OCI-LY1 (cell line): ENCODE results near the gene DMAC2L.

Source experiments
- H2AFZ ChIP-seq: fragments of 200-600 bp; sonication (generic), shearing (Covaris generic); 2 replicates; pipeline ENCODE4 v1.6.0; 2014; ENCODE audit warnings: antibody characterized with exemption, mild to moderate bottlenecking, low read length
- H3F3A ChIP-seq: fragments of 200-600 bp; sonication (generic), shearing (Covaris generic); 2 replicates; pipeline ENCODE4 v1.6.0; 2014; ENCODE audit warnings: mild to moderate bottlenecking, antibody characterized with exemption, low read length, moderate library complexity; ENCODE audit not compliant: insufficient read depth
- H3K27ac ChIP-seq: fragments of 200-600 bp; sonication (generic); 2 replicates; pipeline ENCODE4 v1.5.1; 2014; ENCODE audit warnings: low read length, mixed run types, mild to moderate bottlenecking, low read depth; ENCODE audit not compliant: poor library complexity, severe bottlenecking
- H3K27me3 ChIP-seq: fragments of 200-600 bp; sonication (generic); 2 replicates; pipeline ENCODE4 v1.6.0; 2014; ENCODE audit warnings: antibody characterized with exemption, mild to moderate bottlenecking, low read length, moderate library complexity; ENCODE audit not compliant: insufficient read depth
- H3K36me3 ChIP-seq: fragments of 200-600 bp; sonication (generic); 2 replicates; pipeline ENCODE4 v1.6.1; 2014; ENCODE audit warnings: mild to moderate bottlenecking, antibody characterized with exemption, low read length, moderate library complexity, mixed read lengths; ENCODE audit not compliant: insufficient read depth
- H3K4me1 ChIP-seq: fragments of 200-600 bp; sonication (generic); 2 replicates; pipeline ENCODE4 v1.5.1; 2014; ENCODE audit warnings: mild to moderate bottlenecking, low read length, moderate library complexity; ENCODE audit not compliant: insufficient read depth, severe bottlenecking
- H3K4me2 ChIP-seq: fragments of 200-600 bp; sonication (generic), shearing (Covaris generic); 2 replicates; pipeline ENCODE4 v1.6.1; 2014; ENCODE audit warnings: low read length
- H3K4me3 ChIP-seq: fragments of 200-600 bp; sonication (generic); 2 replicates; pipeline ENCODE4 v1.5.1; 2014; ENCODE audit warnings: low read length, low read depth, mild to moderate bottlenecking, mixed read lengths; ENCODE audit not compliant: poor library complexity, severe bottlenecking
- H3K79me2 ChIP-seq: fragments of 200-600 bp; shearing (Covaris generic); 2 replicates; pipeline ENCODE4 v1.6.1; 2016; ENCODE audit warnings: mixed run types, low read length, mixed read lengths; ENCODE audit not compliant: insufficient read depth
- H3K9ac ChIP-seq: fragments of 200-600 bp; sonication (generic), shearing (Covaris generic); 2 replicates; pipeline ENCODE4 v1.6.1; 2014; ENCODE audit warnings: mild to moderate bottlenecking, low read length, mixed read lengths
- H3K9me2 ChIP-seq: fragments of 200-600 bp; sonication (generic), shearing (Covaris generic); 2 replicates; pipeline ENCODE4 v1.6.1; 2014; ENCODE audit warnings: low read depth, mild to moderate bottlenecking, low read length, mixed read lengths
- H3K9me3 ChIP-seq: fragments of 200-600 bp; shearing (Covaris generic); 2 replicates; pipeline ENCODE4 v1.6.1; 2014; ENCODE audit warnings: low read length, mixed read lengths
- H4K20me1 ChIP-seq: fragments of 200-600 bp; sonication (generic), shearing (Covaris generic); 2 replicates; pipeline ENCODE4 v1.6.0; 2016; ENCODE audit warnings: mild to moderate bottlenecking, low read length; ENCODE audit not compliant: insufficient read depth
- EZH2 ChIP-seq: fragments of 200-600 bp; sonication (generic), shearing (Covaris generic); IDR thresholded peaks from 2 replicates; pipeline ENCODE4 v1.8.0; 2017; ENCODE audit warnings: borderline replicate concordance, mixed run types, mild to moderate bottlenecking, antibody characterized with exemption, low read length, moderate library complexity, mixed read lengths
- TF ChIP-seq, protein P1 (sequence below): fragments of 200-600 bp; sonication (generic), shearing (Covaris generic); IDR thresholded peaks from 2 replicates; pipeline ENCODE4 v1.5.1; 2017; ENCODE audit warnings: mild to moderate bottlenecking, antibody characterized with exemption, low read length, moderate library complexity, mixed read lengths

DMAC2L gene, protein sequence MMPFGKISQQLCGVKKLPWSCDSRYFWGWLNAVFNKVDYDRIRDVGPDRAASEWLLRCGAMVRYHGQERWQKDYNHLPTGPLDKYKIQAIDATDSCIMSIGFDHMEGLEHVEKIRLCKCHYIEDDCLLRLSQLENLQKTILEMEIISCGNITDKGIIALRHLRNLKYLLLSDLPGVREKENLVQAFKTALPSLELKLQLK

DNA sequence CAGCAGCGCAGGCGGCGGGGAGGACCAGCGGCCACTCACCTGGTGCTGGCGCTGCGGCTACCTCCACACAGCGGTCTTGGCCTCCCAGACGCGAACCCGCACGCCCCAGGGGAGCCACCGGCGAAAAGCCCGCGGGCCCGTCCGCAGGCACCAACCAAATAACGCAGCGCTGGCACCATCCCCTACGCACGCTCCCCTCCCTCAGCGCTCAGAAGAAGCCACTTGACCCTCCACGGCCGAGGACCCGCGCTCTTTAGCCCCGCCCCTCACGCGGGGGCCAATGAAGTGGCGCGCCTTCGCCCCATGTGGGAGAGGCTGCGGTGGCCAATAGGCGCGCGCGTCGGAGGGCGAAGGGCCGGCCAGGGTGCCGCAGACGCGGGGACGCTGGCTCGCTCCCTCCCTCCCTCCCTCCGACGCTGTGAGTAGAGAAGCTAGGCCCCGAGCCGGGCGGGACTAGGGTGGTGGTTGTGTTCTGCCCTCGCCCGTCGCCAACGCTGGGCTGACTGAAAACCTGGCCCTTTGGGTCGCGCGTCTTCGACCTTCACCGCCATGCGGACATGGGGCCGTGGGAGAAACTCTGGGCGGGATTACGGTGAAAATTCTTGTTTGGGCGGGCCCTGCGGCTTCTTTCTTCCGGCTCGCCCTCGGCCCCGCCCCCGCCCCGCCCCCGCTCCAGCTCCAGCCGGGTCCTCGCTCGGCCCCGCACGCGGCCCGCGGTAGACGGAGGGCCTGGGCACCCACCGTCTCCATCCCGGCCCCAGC lies at the start of gene DMAC2L, which contains the start of gene L2HGDH:
Gene DMAC2L (plus strand): TSS at position 353 of the 762 bp plus-strand sequence. CDS start 9,164 bp downstream, outside the sequence.
Gene L2HGDH (minus strand): TSS at position 258 of the 762 bp plus-strand sequence. CDS start 79 bp downstream, at position 179.
- Histone ChIP-seq H3K9me3 (peaks cover 2% of the 10 kb centered on the region; the same call in 1 of the 2 replicates), H3K36me3 (peaks cover 23% of the 10 kb centered on the region), H3K27me3 (no peaks in the 10 kb centered on the region), H3F3A (no peaks in the 10 kb centered on the region), H2AFZ (peak within 1 kb of the TSS; percentile 13; the same call in 1 of the 2 replicates), H3K9ac (peak within 1 kb of the TSS; percentile 86), H3K79me2 (peaks cover 28% of the 10 kb centered on the region), H3K27ac (peak within 1 kb of the TSS; percentile 85), H3K9me2 (no peaks in the 10 kb centered on the region), H3K4me2 (peak within 1 kb of the TSS; percentile 78), H3K4me1 (peaks cover 16% of the 10 kb centered on the region), H3K4me3 (peak within 1 kb of the TSS; percentile 84), H4K20me1 (no peaks in the 10 kb centered on the region)
- TF ChIP-seq, protein P1, sequence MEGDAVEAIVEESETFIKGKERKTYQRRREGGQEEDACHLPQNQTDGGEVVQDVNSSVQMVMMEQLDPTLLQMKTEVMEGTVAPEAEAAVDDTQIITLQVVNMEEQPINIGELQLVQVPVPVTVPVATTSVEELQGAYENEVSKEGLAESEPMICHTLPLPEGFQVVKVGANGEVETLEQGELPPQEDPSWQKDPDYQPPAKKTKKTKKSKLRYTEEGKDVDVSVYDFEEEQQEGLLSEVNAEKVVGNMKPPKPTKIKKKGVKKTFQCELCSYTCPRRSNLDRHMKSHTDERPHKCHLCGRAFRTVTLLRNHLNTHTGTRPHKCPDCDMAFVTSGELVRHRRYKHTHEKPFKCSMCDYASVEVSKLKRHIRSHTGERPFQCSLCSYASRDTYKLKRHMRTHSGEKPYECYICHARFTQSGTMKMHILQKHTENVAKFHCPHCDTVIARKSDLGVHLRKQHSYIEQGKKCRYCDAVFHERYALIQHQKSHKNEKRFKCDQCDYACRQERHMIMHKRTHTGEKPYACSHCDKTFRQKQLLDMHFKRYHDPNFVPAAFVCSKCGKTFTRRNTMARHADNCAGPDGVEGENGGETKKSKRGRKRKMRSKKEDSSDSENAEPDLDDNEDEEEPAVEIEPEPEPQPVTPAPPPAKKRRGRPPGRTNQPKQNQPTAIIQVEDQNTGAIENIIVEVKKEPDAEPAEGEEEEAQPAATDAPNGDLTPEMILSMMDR, result no peak
- no peak for TF ChIP-seq EZH2

DNA sequence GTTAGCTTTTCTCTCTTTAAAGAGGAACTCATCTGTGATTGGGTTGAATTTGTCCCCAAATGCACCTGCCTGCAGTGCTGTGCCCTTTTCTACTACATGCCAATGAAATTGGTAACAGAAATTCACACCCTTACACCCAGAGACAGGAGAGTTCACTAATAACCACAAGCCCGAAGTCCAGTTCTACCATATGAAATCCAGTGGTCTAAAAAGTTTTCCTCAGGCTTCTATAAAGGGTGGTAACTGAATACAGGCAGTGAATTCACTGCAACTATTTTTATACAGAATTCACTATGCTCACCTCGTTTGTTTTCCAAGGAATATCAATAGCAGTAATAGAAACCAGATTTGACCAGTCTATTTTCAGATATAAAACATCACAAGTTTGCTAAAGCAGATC lies 49.3 kb upstream of the DMAC2L start:
- Histone ChIP-seq H2AFZ (no peak overlapping the region), H3K9me2 (no peaks in the 10 kb centered on the region), H3K27me3 (no peaks in the 10 kb centered on the region), H3K36me3 (peaks cover 4% of the 10 kb centered on the region; the same call in 1 of the 2 replicates), H3K9me3 (no peaks in the 10 kb centered on the region), H3K4me2 (no peak overlapping the region), H3K9ac (no peak overlapping the region), H4K20me1 (no peaks in the 10 kb centered on the region), H3F3A (no peaks in the 10 kb centered on the region), H3K27ac (no peak overlapping the region), H3K4me3 (no peak overlapping the region), H3K79me2 (no peaks in the 10 kb centered on the region), H3K4me1 (no peaks in the 10 kb centered on the region)
- TF ChIP-seq, protein P1, result no peak
- no peak for TF ChIP-seq EZH2

DNA sequence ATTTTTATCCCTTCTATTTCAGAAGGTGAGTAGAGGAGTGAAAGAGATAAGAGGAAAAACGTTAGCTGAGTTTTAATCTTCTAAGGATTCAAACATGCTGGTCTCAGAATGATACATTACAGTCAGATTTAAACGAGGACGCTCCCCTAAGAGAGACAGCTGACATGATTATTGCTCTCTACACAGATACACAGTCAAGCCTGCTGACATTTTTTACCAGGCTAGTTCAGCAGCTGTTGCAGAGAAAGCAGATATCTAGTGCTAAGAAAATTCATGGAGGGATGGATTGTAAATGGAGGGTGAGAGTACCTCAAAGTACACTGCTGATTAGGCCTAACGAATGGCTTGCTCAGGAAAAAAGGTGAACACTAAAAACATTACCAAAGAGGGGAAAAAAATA lies 48.8 kb upstream of the DMAC2L start:
- Histone ChIP-seq H3K36me3 (peaks cover 4% of the 10 kb centered on the region; the same call in 1 of the 2 replicates), H3K4me3 (no peak overlapping the region), H3K9me2 (no peaks in the 10 kb centered on the region), H3K4me2 (no peak overlapping the region), H3K27me3 (no peaks in the 10 kb centered on the region), H3F3A (no peaks in the 10 kb centered on the region), H4K20me1 (no peaks in the 10 kb centered on the region), H3K9me3 (no peaks in the 10 kb centered on the region), H3K4me1 (no peaks in the 10 kb centered on the region), H3K9ac (no peak overlapping the region), H2AFZ (no peak overlapping the region), H3K27ac (no peak overlapping the region), H3K79me2 (no peaks in the 10 kb centered on the region)
- TF ChIP-seq, protein P1, result no peak
- TF ChIP-seq EZH2, result no peak
